Prostate gland (tissue), 2 donors: ENCODE data around the gene THSD4. TPM values are rescaled to one million over a fixed set of nuclear protein-coding genes. Genes with fewer than 3 reads are reported as not detected.

Source experiments
- DNase-seq: peaks from one replicate; pipeline ENCODE4 v3.0.0-alpha.2; 2019; ENCODE audit warnings: low spot score
- H3K27ac ChIP-seq, 2 donors: fragments of 200-600 bp; sonication (generic); 2 replicates each; pipeline ENCODE4 v1.5.1; 2017 to 2019
- H3K27me3 ChIP-seq: fragments of 200-600 bp; sonication (generic); replicated peaks from 2 replicates; pipeline ENCODE4 v1.5.1; 2019; ENCODE audit not compliant: insufficient read depth
- H3K36me3 ChIP-seq, 2 donors: fragments of 200-600 bp; sonication (generic); 1 replicate in 1 of 2; 2 replicates in 1 of 2; pipeline versions ENCODE4 v1.5.1 to v1.8.1; 2017 to 2019
- H3K4me1 ChIP-seq: fragments of 200-600 bp; sonication (generic); replicated peaks from 2 replicates; pipeline ENCODE4 v1.5.1; 2019
- H3K4me3 ChIP-seq, 2 donors: fragments of 200-600 bp; sonication (generic); 2 replicates each; pipeline ENCODE4 v1.5.1; 2017 to 2019
- H3K9me3 ChIP-seq: fragments of 200-600 bp; sonication (generic); 2 replicates; pipeline ENCODE4 v1.5.1; 2017
- POLR2A ChIP-seq: fragments of 450-650 bp; IDR thresholded peaks from one replicate; pipeline ENCODE4 v1.6.1; 2016; ENCODE audit warnings: antibody characterized with exemption, mild to moderate bottlenecking
- POLR2AphosphoS5 ChIP-seq: sonication (generic); formaldehyde crosslinking; IDR thresholded peaks from one replicate; pipeline ENCODE4 v1.6.1; 2017; ENCODE audit warnings: antibody characterized with exemption
- WGBS: methylation state at CpG from one replicate; pipeline ENCODE4 v1.1.5; 2018; 5-methylcytosine and 5-hydroxymethylcytosine counted together
- intact Hi-C: fragments of 100-400 bp; cut with DNase I; formaldehyde crosslinking; loops from one replicate; pipeline ENCODE4 v1.14.2; 2022
- total RNA-seq, 2 donors: library from RNA; depleted of rRNA; stranded (reverse); fragments of >200 nt; gene quantifications; one replicate each; pipeline ENCODE4 v1.1.0, GENCODE V29; 2016
- TF ChIP-seq, protein P1 (sequence below), 4 experiments: fragments of 200-600 bp in 2 of 4; fragments of 450-650 bp in 2 of 4; sonication (generic) in 2 of 4; IDR thresholded peaks; 1 replicate in 3 of 4; 2 replicates in 1 of 4; pipeline ENCODE4 v1.5.1; 2016 to 2019; ENCODE audit warnings: antibody characterized with exemption in 4 of 4, mild to moderate bottlenecking in 2 of 4, moderate library complexity in 2 of 4

The THSD4 gene
- total RNA-seq, 2 donors from 2014 or later: 84.1 to 223 TPM

DNA sequence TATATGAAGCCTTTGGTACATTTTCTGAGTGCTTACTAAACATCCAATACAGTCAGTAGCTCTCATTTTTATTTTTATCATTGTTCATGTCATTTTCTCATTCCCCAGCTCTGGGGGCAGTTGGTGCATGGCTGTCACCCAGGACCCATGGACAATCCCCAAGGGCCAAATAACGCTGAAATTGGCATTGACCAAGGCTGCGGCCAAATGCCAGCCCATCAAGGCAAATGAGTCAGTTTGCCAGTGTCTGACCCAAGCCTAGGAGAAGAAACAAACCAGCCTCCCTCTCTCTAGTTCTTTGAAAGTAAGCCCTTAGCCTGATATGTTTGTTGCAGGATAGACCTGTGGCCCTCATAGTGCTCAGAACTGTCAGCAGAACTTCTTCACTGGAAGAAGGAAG is 219.2 kb downstream of the THSD4 start:
- no peak for TF ChIP-seq POLR2A
- TF ChIP-seq, protein P1, sequence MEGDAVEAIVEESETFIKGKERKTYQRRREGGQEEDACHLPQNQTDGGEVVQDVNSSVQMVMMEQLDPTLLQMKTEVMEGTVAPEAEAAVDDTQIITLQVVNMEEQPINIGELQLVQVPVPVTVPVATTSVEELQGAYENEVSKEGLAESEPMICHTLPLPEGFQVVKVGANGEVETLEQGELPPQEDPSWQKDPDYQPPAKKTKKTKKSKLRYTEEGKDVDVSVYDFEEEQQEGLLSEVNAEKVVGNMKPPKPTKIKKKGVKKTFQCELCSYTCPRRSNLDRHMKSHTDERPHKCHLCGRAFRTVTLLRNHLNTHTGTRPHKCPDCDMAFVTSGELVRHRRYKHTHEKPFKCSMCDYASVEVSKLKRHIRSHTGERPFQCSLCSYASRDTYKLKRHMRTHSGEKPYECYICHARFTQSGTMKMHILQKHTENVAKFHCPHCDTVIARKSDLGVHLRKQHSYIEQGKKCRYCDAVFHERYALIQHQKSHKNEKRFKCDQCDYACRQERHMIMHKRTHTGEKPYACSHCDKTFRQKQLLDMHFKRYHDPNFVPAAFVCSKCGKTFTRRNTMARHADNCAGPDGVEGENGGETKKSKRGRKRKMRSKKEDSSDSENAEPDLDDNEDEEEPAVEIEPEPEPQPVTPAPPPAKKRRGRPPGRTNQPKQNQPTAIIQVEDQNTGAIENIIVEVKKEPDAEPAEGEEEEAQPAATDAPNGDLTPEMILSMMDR (IDR thresholded peaks at IDR 0.05): no peak
- no peak for TF ChIP-seq POLR2AphosphoS5
- H3K27ac ChIP-seq: no peak overlapping the region

DNA sequence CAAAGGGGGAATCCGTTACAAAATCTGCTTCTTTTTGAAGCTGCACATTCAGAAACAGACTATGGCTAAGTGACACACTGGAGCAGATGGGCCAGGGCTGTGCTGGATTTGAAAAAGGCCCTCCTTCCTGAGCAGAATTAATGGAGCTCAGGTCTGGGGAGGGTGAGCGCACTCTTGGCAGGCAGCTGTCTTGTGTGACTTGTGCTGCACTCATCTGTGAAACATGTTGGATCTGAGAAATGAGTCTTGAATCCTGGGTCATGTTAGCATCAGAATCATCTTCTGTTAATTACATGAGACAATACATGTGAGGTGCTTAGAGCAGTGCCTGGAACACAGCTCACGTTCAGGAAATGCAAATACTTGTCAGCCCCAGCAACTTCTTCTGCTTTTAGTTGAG is 219.6 kb downstream of the THSD4 start:
- no peaks in the 10 kb centered on the region for H3K36me3 ChIP-seq
- 81% methylated on average over 3 of the region's 3 CpGs for WGBS
- no peaks in the 10 kb centered on the region for H3K4me1 ChIP-seq
- no peak overlapping the region for H3K27ac ChIP-seq
- TF ChIP-seq, protein P1 (IDR thresholded peaks at IDR 0.05): no peak
- TF ChIP-seq POLR2A (no peak), POLR2AphosphoS5 (no peak)
- intact Hi-C loops: loop anchor here (5.0 kb wide), 1 partner anchor 218 kb away; the partner anchor contains the start of gene THSD4
- no peaks in the 10 kb centered on the region for H3K27me3 ChIP-seq
- H3K9me3 ChIP-seq: no peaks in the 10 kb centered on the region
- no peak for DNase-seq
- no peak overlapping the region for H3K4me3 ChIP-seq

More for the DNA sequence above, 219.2 kb downstream of the THSD4 start:
- Histone ChIP-seq H3K4me3 (no peak overlapping the region), H3K9me3 (no peaks in the 10 kb centered on the region), H3K4me1 (no peaks in the 10 kb centered on the region), H3K27me3 (no peaks in the 10 kb centered on the region), H3K36me3 (no peaks in the 10 kb centered on the region)
- intact Hi-C loops: no loop called here
- DNase-seq: no peak
- WGBS: 90% methylated on average over 2 of the region's 2 CpGs

DNA sequence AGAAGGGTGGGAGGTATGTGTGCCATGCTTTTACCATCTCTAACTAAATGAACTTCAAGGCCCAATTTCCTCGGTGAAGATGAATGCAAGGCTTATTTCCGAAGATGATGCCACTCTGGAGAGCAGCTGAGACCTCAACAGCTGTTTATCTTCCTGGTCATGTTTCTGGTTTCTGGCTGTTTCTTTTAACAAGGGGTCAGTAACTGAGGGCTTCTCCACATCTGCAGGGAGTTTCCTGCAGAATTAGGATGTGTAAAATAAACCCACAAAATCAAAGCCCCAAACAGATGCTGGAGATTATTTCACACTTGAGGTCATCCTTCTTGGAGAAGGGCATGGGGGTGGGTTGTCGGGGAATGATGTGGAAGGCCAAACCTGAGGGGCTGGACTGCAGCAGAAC is 220.3 kb downstream of the THSD4 start:
- Histone ChIP-seq H3K27ac (peak overlapping the region in 1 of 2 donors; percentile 5), H3K4me3 (no peak overlapping the region), H3K36me3 (no peaks in the 10 kb centered on the region), H3K27me3 (no peaks in the 10 kb centered on the region), H3K9me3 (no peaks in the 10 kb centered on the region), H3K4me1 (no peaks in the 10 kb centered on the region)
- TF ChIP-seq POLR2AphosphoS5 (no peak), POLR2A (no peak)
- TF ChIP-seq, protein P1 (IDR thresholded peaks at IDR 0.05): no peak
- no peak for DNase-seq
- WGBS: 68% methylated on average over 3 of the region's 3 CpGs
- intact Hi-C loops: loop anchor here (5.0 kb wide), 1 partner anchor 218 kb away; the partner anchor contains the start of gene THSD4

GRCh38 chr15:71336671-71337070 is 221.4 kb downstream of the THSD4 start:
- peak overlapping the region; percentile 16 to 56 for H3K27ac ChIP-seq
- H3K9me3 ChIP-seq: no peaks in the 10 kb centered on the region
- no peaks in the 10 kb centered on the region for H3K36me3 ChIP-seq
- no peak overlapping the region for H3K4me3 ChIP-seq
- intact Hi-C loops: loop anchor here (5.0 kb wide), 1 partner anchor 219 kb away; the partner anchor contains the start of gene THSD4
- no peaks in the 10 kb centered on the region for H3K27me3 ChIP-seq
- 35% methylated on average over 3 of the region's 3 CpGs for WGBS
- no peak for DNase-seq
- TF ChIP-seq, protein P1 (IDR thresholded peaks at IDR 0.05): no peak
- TF ChIP-seq POLR2AphosphoS5 (no peak), POLR2A (no peak)
- no peaks in the 10 kb centered on the region for H3K4me1 ChIP-seq

DNA sequence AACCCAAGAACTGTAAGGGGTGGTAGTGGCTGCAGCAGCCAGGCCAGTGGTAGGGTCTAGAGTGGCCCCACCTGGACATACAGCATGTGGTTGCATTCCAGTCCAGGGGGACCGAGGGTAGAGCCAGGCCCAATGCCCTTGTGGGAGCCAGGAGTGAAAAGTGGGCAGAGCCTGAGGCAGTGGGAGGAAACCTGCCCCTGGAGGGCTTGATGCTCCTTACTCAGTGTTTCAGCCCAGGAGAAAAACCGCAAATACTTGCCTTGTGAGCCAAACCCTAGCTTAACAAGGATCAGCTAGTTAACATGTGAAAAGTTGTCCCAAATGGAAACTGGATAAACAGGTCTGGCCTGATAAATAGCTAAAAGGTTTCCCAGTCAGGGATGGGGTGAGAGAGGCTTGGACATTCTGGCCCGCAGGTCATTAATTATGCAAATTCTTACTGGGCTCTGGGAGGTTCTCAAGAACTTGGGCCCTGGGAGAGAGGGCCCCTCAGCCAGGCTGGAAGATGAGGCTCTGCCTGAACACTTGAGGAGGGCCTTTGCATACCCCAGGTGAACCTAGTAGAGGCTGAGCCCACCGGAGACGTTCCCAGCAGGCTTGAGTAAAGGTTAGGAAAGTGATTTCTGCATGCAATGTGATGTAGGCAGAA is 222.1 kb downstream of the THSD4 start:
- TF ChIP-seq, protein P1 (IDR thresholded peaks at IDR 0.05): no peak
- TF ChIP-seq POLR2A (no peak), POLR2AphosphoS5 (peak; percentile 94)
- intact Hi-C loops: loop anchor here (5.0 kb wide), 1 partner anchor 220 kb away; the partner anchor contains the start of gene THSD4
- 55% methylated on average over 5 of the region's 5 CpGs for WGBS
- peak; percentile 77 for DNase-seq
- Histone ChIP-seq H3K9me3 (no peaks in the 10 kb centered on the region), H3K36me3 (no peaks in the 10 kb centered on the region), H3K27me3 (no peaks in the 10 kb centered on the region), H3K27ac (peak overlapping the region; percentile 16 to 56), H3K4me3 (no peak overlapping the region), H3K4me1 (no peaks in the 10 kb centered on the region)
